Suprapubic skin (tissue), 4 donors: Measurements from ENCODE around the gene ERCC6L2. TPM values are rescaled to one million over a fixed set of nuclear protein-coding genes. Genes with fewer than 3 reads are reported as not detected.

Experiments
- DNase-seq, 2 donors: peaks; one replicate each; pipeline ENCODE4 v3.0.0-alpha.2; 2019; ENCODE audit warnings: low spot score in 2 of 2
- H3K27ac ChIP-seq: fragments of 200-600 bp; sonication (generic); one replicate; pipeline ENCODE4 v1.5.1; 2019
- H3K27me3 ChIP-seq: fragments of 200-600 bp; sonication (generic); one replicate; pipeline ENCODE4 v1.5.1; 2019
- H3K36me3 ChIP-seq: fragments of 200-600 bp; sonication (generic); one replicate; pipeline ENCODE4 v1.5.1; 2019
- H3K4me1 ChIP-seq: fragments of 200-600 bp; sonication (generic); one replicate; pipeline ENCODE4 v1.5.1; 2019
- H3K4me3 ChIP-seq: fragments of 200-600 bp; sonication (generic); one replicate; pipeline ENCODE4 v1.5.1; 2019; ENCODE audit warnings: mild to moderate bottlenecking
- H3K9me3 ChIP-seq: fragments of 200-600 bp; sonication (generic); one replicate; pipeline ENCODE4 v1.5.1; 2019
- CTCF ChIP-seq, 2 donors: fragments of 200-600 bp in 1 of 2; fragments of 450-650 bp in 1 of 2; sonication (generic) in 1 of 2; IDR thresholded peaks; one replicate each; pipeline ENCODE4 v1.5.1; 2016 to 2019; ENCODE audit warnings: antibody characterized with exemption in 2 of 2, mild to moderate bottlenecking in 1 of 2, moderate library complexity in 1 of 2
- EP300 ChIP-seq: sonication (generic); formaldehyde crosslinking; IDR thresholded peaks from one replicate; pipeline ENCODE4 v1.6.1; 2017; ENCODE audit warnings: antibody characterized with exemption
- POLR2A ChIP-seq, 2 donors: fragments of 450-650 bp; IDR thresholded peaks; one replicate each; pipeline ENCODE4 v1.6.1; 2017; ENCODE audit warnings: antibody characterized with exemption in 2 of 2, mild to moderate bottlenecking in 2 of 2, moderate library complexity in 2 of 2
- POLR2AphosphoS5 ChIP-seq, 3 donors: sonication (generic); formaldehyde crosslinking; IDR thresholded peaks; one replicate each; pipeline ENCODE4 v1.6.1; 2017; ENCODE audit warnings: antibody characterized with exemption in 3 of 3
- WGBS: methylation state at CpG from one replicate; pipeline ENCODE4 v1.1.5; 2018; 5-methylcytosine and 5-hydroxymethylcytosine counted together
- total RNA-seq, 4 donors: library from RNA; depleted of rRNA; stranded (reverse); fragments of >200 nt; gene quantifications; one replicate each; pipeline ENCODE4 v1.1.0, GENCODE V29; 2016

ERCC6L2 gene
- total RNA-seq, 4 donors from 2014 or later = 43.1 to 70.3 (median 47.0) TPM

- WGBS = 97% methylated on average over 1 of the region's 1 CpG
- Histone ChIP-seq H3K4me3 (no peak overlapping the region), H3K9me3 (no peaks in the 10 kb centered on the region), H3K36me3 (peaks cover 10% of the 10 kb centered on the region), H3K27me3 (no peaks in the 10 kb centered on the region), H3K4me1 (peaks cover 18% of the 10 kb centered on the region), H3K27ac (no peak overlapping the region)
- DNase-seq = no peak
- no peak for TF ChIP-seq POLR2AphosphoS5 (IDR thresholded peaks at IDR 0.05)
- TF ChIP-seq EP300 = no peak
- TF ChIP-seq POLR2A (IDR thresholded peaks at IDR 0.05) = no peak
- TF ChIP-seq CTCF (IDR thresholded peaks at IDR 0.05) = no peak
Measured at GRCh38 chr9:95877984-95878383, 2.5 kb downstream of the ERCC6L2 start.

GRCh38 chr9:95879591-95879990 lies 4.1 kb downstream of the ERCC6L2 start:
- no peak for DNase-seq
- H3K4me1 ChIP-seq = peaks cover 7% of the 10 kb centered on the region
- peaks cover 17% of the 10 kb centered on the region for H3K36me3 ChIP-seq
- H3K9me3 ChIP-seq = no peaks in the 10 kb centered on the region
- TF ChIP-seq CTCF (IDR thresholded peaks at IDR 0.05) = no peak
- no peak for TF ChIP-seq POLR2AphosphoS5 (IDR thresholded peaks at IDR 0.05)
- TF ChIP-seq POLR2A (IDR thresholded peaks at IDR 0.05) = no peak
- TF ChIP-seq EP300 = no peak
- no peak overlapping the region for H3K4me3 ChIP-seq
- H3K27me3 ChIP-seq = no peaks in the 10 kb centered on the region
- H3K27ac ChIP-seq = no peak overlapping the region

- Histone ChIP-seq H3K27ac (no peak overlapping the region), H3K9me3 (no peaks in the 10 kb centered on the region), H3K4me3 (no peak overlapping the region), H3K36me3 (peaks cover 17% of the 10 kb centered on the region), H3K27me3 (no peaks in the 10 kb centered on the region), H3K4me1 (peaks cover 4% of the 10 kb centered on the region)
- no peak for DNase-seq
- WGBS = 73% methylated on average over 4 of the region's 4 CpGs
- TF ChIP-seq POLR2AphosphoS5 (IDR thresholded peaks at IDR 0.05) = no peak
Measured at GRCh38 chr9:95880021-95880690, 4.7 kb downstream of the ERCC6L2 start.

DNA sequence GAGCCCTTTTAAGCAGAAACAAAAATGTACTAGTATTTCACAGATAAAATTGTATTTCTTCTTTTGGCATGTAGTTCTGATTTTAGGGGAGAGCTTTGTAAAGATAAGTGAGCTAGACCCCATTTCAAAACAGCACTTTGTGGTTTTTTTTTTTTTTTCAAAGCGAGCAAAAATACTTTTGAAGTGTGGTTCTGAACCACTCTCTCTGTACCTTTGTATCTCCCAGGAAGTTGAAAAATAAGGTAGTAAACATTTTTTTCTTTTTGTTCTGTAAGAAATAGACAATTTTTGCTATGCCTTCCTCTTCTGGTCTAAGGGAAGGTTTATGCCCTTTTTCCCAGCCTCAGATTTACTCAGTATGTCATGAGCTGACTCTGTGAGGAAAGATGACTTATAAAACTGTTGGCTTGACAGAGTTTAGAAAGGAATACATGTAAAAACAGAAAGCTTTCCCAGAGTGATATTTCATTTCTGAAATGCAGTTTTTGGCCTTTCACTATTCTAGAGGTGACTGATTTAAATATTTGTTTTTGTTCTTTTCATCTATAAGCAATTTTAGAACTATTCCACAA lies 12.5 kb downstream of the ERCC6L2 start:
- peaks cover 19% of the 10 kb centered on the region for H3K36me3 ChIP-seq
- H3K4me3 ChIP-seq = no peak overlapping the region
- H3K27ac ChIP-seq = no peak overlapping the region
- H3K27me3 ChIP-seq = no peaks in the 10 kb centered on the region
- 79% methylated on average over 1 of the region's 1 CpG for WGBS
- no peak for DNase-seq
- TF ChIP-seq POLR2A (IDR thresholded peaks at IDR 0.05) = no peak
- no peak for TF ChIP-seq EP300
- no peak for TF ChIP-seq CTCF (IDR thresholded peaks at IDR 0.05)
- no peak for TF ChIP-seq POLR2AphosphoS5 (IDR thresholded peaks at IDR 0.05)
- no peaks in the 10 kb centered on the region for H3K9me3 ChIP-seq
- H3K4me1 ChIP-seq = no peaks in the 10 kb centered on the region

GRCh38 chr9:95890594-95890993 lies 15.1 kb downstream of the ERCC6L2 start:
- DNase-seq = no peak
- H3K36me3 ChIP-seq = peaks cover 12% of the 10 kb centered on the region
- H3K27ac ChIP-seq = no peak overlapping the region
- H3K4me1 ChIP-seq = no peaks in the 10 kb centered on the region
- 97% methylated on average over 4 of the region's 4 CpGs for WGBS
- no peaks in the 10 kb centered on the region for H3K27me3 ChIP-seq
- H3K9me3 ChIP-seq = no peaks in the 10 kb centered on the region
- no peak overlapping the region for H3K4me3 ChIP-seq
- TF ChIP-seq EP300 (no peak), POLR2A (IDR thresholded peaks at IDR 0.05) (no peak), CTCF (IDR thresholded peaks at IDR 0.05) (no peak), POLR2AphosphoS5 (IDR thresholded peaks at IDR 0.05) (no peak)
